Breast epithelium (tissue), 3 donors: ENCODE measurements around the gene IL2.

ENCODE experiments used
- CTCF ChIP-seq, 3 donors: fragments of 450-650 bp; IDR thresholded peaks; one replicate each; pipeline ENCODE4 v1.5.1; 2016 to 2017; ENCODE audit warnings: antibody characterized with exemption in 3 of 3, mild to moderate bottlenecking in 3 of 3, moderate library complexity in 3 of 3
- POLR2A ChIP-seq: fragments of 450-650 bp; IDR thresholded peaks from one replicate; pipeline ENCODE4 v1.6.1; 2016; ENCODE audit warnings: antibody characterized with exemption, mild to moderate bottlenecking, moderate library complexity
- POLR2AphosphoS5 ChIP-seq, 3 donors: sonication (generic); formaldehyde crosslinking; IDR thresholded peaks; one replicate each; pipeline ENCODE4 v1.6.1; 2017; ENCODE audit warnings: antibody characterized with exemption in 3 of 3

- TF ChIP-seq CTCF (IDR thresholded peaks at IDR 0.05) (no peak), POLR2A (no peak), POLR2AphosphoS5 (IDR thresholded peaks at IDR 0.05) (no peak)
Measured at GRCh38 chr4:122489061-122489460, 32.5 kb upstream of the IL2 start.
